ENCODE measurements around the gene OR10T2.
"Not testable (repeated sequence)": the region's sequence is repeated elsewhere in the genome, so short reads cannot be mapped to it uniquely, and the experiment has no call there.

The OR10T2 gene

GRCh38 chr1:158356616-158357015, 42.6 kb downstream of the OR10T2 start:
- no peak overlapping the region for H3K4me3 ChIP-seq (ENCODE audit: low read depth, low read length)

GRCh38 chr1:158355773-158356285, 43.4 kb downstream of the OR10T2 start:
- H3K4me3 ChIP-seq (ENCODE audit: low read depth, low read length), result no peak overlapping the region

GRCh38 chr1:158354255-158354654, 45.0 kb downstream of the OR10T2 start:
- H3K4me3 ChIP-seq (ENCODE audit: low read depth, low read length), result no peak overlapping the region

- no peak within 1 kb of the TSS for H3K4me3 ChIP-seq (ENCODE audit: low read depth, low read length)
Measured at GRCh38 chr1:158353303-158354075, 45.8 kb downstream of the OR10T2 start, which contains the start of gene CD1E. TSS of gene CD1E (plus strand) at chr1:158353894. CDS start at chr1:158353989, 95 bp downstream.

GRCh38 chr1:158348946-158349345, 50.3 kb downstream of the OR10T2 start:
- not testable (repeated sequence) for H3K4me3 ChIP-seq (ENCODE audit: low read depth, low read length)
